Peyer's patch (tissue), 4 donors: ENCODE measurements around the gene UNK. TPM values are rescaled to one million over a fixed set of nuclear protein-coding genes. Genes with fewer than 3 reads are reported as not detected.
A peak's percentile ranks its signal among the peaks of the same experiment; 100 is the strongest.

Source experiments
- DNase-seq, 3 donors: peaks; one replicate each; pipeline ENCODE4 v3.0.0-alpha.2; 2017 to 2019
- H3K27ac ChIP-seq, 4 donors: fragments of 200-600 bp; sonication (generic); one replicate each; pipeline ENCODE4 v1.5.1; 2016 to 2019
- H3K27me3 ChIP-seq, 2 donors: fragments of 200-600 bp; sonication (generic); one replicate each; pipeline ENCODE4 v1.5.1; 2019
- H3K36me3 ChIP-seq, 3 donors: fragments of 200-600 bp; sonication (generic); one replicate each; pipeline ENCODE4 v1.5.1; 2016 to 2019
- H3K4me1 ChIP-seq, 4 donors: fragments of 200-600 bp; sonication (generic); one replicate each; pipeline ENCODE4 v1.5.1; 2016 to 2019
- H3K4me3 ChIP-seq, 4 donors: fragments of 200-600 bp; sonication (generic); 1 replicate in 3 of 4; 2 replicates in 1 of 4; pipeline ENCODE4 v1.5.1; 2016 to 2019; ENCODE audit warnings: mild to moderate bottlenecking in 1 of 4
- H3K9me3 ChIP-seq, 4 donors: fragments of 200-600 bp; sonication (generic); one replicate each; pipeline ENCODE4 v1.5.1; 2016 to 2019; ENCODE audit warnings: mild to moderate bottlenecking in 1 of 4
- POLR2A ChIP-seq, 2 donors: fragments of 450-650 bp; IDR thresholded peaks; one replicate each; pipeline ENCODE4 v1.5.1; 2017; ENCODE audit warnings: antibody characterized with exemption in 2 of 2, mild to moderate bottlenecking in 2 of 2, moderate library complexity in 2 of 2
- total RNA-seq, 4 donors: library from RNA; depleted of rRNA; stranded (reverse); fragments of >200 nt; gene quantifications; one replicate each; pipeline ENCODE4 v1.1.0, GENCODE V29; 2016
- TF ChIP-seq, protein P1 (sequence below), 6 experiments: fragments of 450-650 bp in 4 of 6; fragments of 200-600 bp in 2 of 6; sonication (generic) in 1 of 6; IDR thresholded peaks; one replicate each; pipeline ENCODE4 v1.5.1; 2017 to 2019; ENCODE audit warnings: antibody characterized with exemption in 6 of 6, mild to moderate bottlenecking in 3 of 6, moderate library complexity in 1 of 6

UNK gene
- total RNA-seq, 4 donors from 2014 or later: 18.9 to 108 (median 30.6) TPM

DNA sequence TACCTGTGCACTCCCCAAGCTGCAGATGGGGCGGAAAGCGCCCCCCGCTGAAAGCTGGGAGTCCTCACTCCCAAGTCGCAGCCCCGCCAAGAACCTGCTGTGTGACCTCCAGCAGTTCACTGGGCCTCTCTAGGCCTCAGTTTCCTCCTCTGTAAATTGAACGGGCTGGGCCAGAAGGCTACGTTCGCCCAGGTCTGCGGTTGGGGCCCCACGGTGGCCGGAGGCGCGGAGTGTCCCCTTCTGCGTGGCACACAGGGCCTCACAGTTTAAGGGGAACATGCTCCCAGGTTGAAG lies 20.2 kb upstream of the UNK start:
- no peak for DNase-seq
- peak overlapping the region; percentile 77 to 93 (median 90) for H3K27ac ChIP-seq
- H3K4me3 ChIP-seq: peak overlapping the region; percentile 61 to 97 (median 76)
- TF ChIP-seq POLR2A (IDR thresholded peaks at IDR 0.05): no peak
- TF ChIP-seq, protein P1, sequence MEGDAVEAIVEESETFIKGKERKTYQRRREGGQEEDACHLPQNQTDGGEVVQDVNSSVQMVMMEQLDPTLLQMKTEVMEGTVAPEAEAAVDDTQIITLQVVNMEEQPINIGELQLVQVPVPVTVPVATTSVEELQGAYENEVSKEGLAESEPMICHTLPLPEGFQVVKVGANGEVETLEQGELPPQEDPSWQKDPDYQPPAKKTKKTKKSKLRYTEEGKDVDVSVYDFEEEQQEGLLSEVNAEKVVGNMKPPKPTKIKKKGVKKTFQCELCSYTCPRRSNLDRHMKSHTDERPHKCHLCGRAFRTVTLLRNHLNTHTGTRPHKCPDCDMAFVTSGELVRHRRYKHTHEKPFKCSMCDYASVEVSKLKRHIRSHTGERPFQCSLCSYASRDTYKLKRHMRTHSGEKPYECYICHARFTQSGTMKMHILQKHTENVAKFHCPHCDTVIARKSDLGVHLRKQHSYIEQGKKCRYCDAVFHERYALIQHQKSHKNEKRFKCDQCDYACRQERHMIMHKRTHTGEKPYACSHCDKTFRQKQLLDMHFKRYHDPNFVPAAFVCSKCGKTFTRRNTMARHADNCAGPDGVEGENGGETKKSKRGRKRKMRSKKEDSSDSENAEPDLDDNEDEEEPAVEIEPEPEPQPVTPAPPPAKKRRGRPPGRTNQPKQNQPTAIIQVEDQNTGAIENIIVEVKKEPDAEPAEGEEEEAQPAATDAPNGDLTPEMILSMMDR (IDR thresholded peaks at IDR 0.05): no peak
- H3K9me3 ChIP-seq: no peaks in the 10 kb centered on the region
- no peaks in the 10 kb centered on the region for H3K27me3 ChIP-seq
- peaks cover 0 to 13% (median 0%) of the 10 kb centered on the region in 3 donors for H3K36me3 ChIP-seq
- H3K4me1 ChIP-seq: peaks cover 5 to 25% (median 10%) of the 10 kb centered on the region in 4 donors

DNA sequence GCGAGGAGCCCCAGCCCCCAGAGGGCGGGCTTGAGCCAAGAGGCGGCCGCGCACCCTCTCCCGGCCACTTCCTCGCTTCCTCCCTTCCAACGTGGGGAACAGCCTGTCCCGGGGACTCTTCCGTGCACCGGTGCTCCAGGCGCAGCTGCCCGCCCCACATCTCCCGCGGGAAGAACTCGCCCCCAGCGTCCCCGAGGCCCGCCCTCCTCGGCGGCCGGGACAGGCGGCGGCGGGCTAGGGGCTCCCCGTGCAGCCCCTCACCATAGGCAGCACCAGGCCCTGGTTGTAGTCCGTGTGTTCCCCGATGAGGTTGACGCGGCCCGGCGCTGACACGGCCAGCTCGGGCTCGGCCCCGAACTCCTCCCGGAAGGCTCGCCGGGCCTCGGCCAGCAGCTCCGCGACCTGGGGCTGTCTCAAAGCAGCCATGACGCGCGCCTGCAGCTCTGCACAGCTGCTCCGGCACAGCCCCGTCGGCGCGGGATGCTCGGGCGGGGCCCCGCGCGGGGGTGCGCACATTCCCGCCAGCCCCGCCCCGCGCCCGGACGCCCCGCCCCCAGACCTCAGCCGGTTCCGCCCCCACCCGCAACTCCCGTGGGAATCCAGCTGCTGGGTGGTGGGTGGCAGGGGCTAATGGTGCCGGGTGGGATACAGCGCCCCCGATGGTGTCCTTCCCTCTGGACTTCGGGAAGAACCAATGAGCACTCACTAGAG lies 19.7 kb upstream of the UNK start, which contains the start of gene GALK1:
GALK1 (minus strand) TSS at position 482 of the 711 bp plus-strand sequence; CDS start at position 426, 56 bp downstream.
- peaks cover 7 to 25% (median 10%) of the 10 kb centered on the region in 4 donors for H3K4me1 ChIP-seq
- H3K9me3 ChIP-seq: no peaks in the 10 kb centered on the region
- peak; percentile 55 to 78 for TF ChIP-seq POLR2A (IDR thresholded peaks at IDR 0.05)
- TF ChIP-seq, protein P1 (IDR thresholded peaks at IDR 0.05): peak; percentile 59 to 78 (median 66)
- peak; percentile 82 to 92 (median 88) for DNase-seq
- no peaks in the 10 kb centered on the region for H3K27me3 ChIP-seq
- peak within 1 kb of the TSS; percentile 61 to 97 (median 76) for H3K4me3 ChIP-seq
- peaks cover 0 to 8% (median 0%) of the 10 kb centered on the region in 3 donors for H3K36me3 ChIP-seq
- H3K27ac ChIP-seq: peak within 1 kb of the TSS; percentile 77 to 93 (median 90)

DNA sequence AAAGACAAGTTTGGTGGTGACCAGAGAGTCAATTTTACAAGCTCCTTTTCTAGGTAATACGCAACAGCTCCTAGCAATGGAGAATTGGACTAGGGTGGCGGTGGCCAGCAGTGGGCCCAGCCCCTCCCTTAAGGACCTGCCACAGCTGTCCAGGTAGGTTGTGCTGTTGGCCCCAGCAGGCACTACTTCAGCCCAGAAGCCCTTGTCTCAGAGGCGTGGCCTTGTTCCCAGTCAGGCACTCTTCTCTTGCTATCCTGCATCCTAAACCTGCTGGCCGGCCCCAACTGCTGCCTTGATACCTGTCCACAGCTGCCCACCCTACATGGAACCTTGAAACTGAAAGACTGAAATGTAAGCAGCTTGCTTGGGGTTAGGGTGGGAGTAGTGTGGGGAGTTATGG lies 18.6 kb upstream of the UNK start:
- peaks cover 0 to 7% (median 0%) of the 10 kb centered on the region in 3 donors for H3K36me3 ChIP-seq
- H3K9me3 ChIP-seq: no peaks in the 10 kb centered on the region
- peak in 1 of 3 donors; percentile 49 for DNase-seq
- H3K4me3 ChIP-seq: no peak overlapping the region
- peak overlapping the region in 2 of 4 donors; percentile 77 to 90 for H3K27ac ChIP-seq
- TF ChIP-seq POLR2A (IDR thresholded peaks at IDR 0.05): no peak
- TF ChIP-seq, protein P1 (IDR thresholded peaks at IDR 0.05): no peak
- no peaks in the 10 kb centered on the region for H3K27me3 ChIP-seq
- peaks cover 7 to 35% (median 10%) of the 10 kb centered on the region in 4 donors for H3K4me1 ChIP-seq

DNA sequence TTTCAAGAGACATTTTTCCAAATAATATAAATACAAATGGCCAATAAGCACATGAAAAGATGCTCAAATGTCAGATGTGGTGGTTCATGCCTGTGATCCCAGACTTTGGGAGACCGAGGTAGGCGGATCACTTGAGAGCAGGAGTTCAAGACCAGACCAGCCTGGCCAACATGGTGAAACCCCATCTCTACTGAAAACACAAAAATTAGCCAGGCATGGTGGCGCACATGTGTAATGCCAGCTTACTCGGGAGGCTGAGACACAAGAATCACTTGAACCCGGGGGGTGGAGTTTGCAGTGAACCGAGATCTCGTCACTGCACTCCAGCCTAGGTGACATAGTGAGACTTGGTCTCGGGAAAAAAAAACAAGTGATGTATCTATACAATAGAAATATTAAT lies 16.7 kb upstream of the UNK start:
- DNase-seq: peak in 1 of 3 donors; percentile 26
- Histone ChIP-seq H3K27ac (no peak overlapping the region), H3K9me3 (no peaks in the 10 kb centered on the region), H3K27me3 (no peaks in the 10 kb centered on the region), H3K36me3 (peaks cover 0 to 1% (median 0%) of the 10 kb centered on the region in 3 donors), H3K4me3 (no peak overlapping the region), H3K4me1 (peaks cover 7 to 46% (median 10%) of the 10 kb centered on the region in 4 donors)
- no peak for TF ChIP-seq POLR2A (IDR thresholded peaks at IDR 0.05)
- TF ChIP-seq, protein P1 (IDR thresholded peaks at IDR 0.05): no peak

DNA sequence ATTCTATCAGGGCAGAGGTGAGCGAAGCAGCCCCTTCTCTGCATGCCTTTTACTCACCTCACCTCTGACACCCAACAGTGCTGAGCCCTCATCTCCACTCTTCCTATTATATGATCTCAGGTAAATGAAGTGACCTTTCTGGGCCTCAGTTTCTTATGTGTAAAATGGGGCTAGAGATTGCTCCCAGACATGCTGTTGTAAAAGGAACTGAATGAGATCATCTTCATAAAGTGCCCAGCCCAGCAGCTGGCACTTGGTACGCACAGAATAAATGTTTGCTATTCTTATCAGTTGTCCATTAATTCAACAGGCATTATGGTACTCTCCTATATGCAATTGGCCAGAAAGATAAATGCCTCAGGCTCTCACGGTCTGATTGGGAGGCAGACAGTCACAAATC lies 15.1 kb upstream of the UNK start:
- H3K27ac ChIP-seq: peak overlapping the region in 2 of 4 donors; percentile 79
- peak in 2 of 3 donors; percentile 61 to 74 for DNase-seq

More for the DNA sequence above, 15.1 kb upstream of the UNK start:
- Histone ChIP-seq H3K4me3 (no peak overlapping the region), H3K36me3 (no peaks in the 10 kb centered on the region), H3K4me1 (peaks cover 0 to 33% (median 1%) of the 10 kb centered on the region in 4 donors), H3K9me3 (no peaks in the 10 kb centered on the region), H3K27me3 (no peaks in the 10 kb centered on the region)
- TF ChIP-seq, protein P1 (IDR thresholded peaks at IDR 0.05): no peak
- no peak for TF ChIP-seq POLR2A (IDR thresholded peaks at IDR 0.05)
